Fibroblast of villous mesenchyme (primary cell): Measurements from ENCODE around the gene MAP1LC3B2. TPM values are rescaled to one million over a fixed set of nuclear protein-coding genes. Genes with fewer than 3 reads are reported as not detected.

ENCODE experiments used
- DNase-seq: peaks from one replicate; pipeline ENCODE4 v3.0.0-alpha.2; 2010; ENCODE audit warnings: low read depth
- H3K4me3 ChIP-seq: 2 replicates; pipeline ENCODE4 v1.5.1; 2011; ENCODE audit warnings: low read depth, mild to moderate bottlenecking, low read length
- total RNA-seq: library from RNA; depleted of rRNA; stranded (reverse); fragments of >200 nt; gene quantifications from 2 replicates; pipeline ENCODE4 v1.2.3, GENCODE V29; 2012
- TF ChIP-seq, protein P1 (sequence below): IDR thresholded peaks from 2 replicates; pipeline ENCODE4 v1.5.1; 2012; ENCODE audit warnings: low read depth, mild to moderate bottlenecking, low read length; ENCODE audit not compliant: insufficient read depth

The MAP1LC3B2 gene
- total RNA-seq, 1 donor, result 0.43 TPM

DNA sequence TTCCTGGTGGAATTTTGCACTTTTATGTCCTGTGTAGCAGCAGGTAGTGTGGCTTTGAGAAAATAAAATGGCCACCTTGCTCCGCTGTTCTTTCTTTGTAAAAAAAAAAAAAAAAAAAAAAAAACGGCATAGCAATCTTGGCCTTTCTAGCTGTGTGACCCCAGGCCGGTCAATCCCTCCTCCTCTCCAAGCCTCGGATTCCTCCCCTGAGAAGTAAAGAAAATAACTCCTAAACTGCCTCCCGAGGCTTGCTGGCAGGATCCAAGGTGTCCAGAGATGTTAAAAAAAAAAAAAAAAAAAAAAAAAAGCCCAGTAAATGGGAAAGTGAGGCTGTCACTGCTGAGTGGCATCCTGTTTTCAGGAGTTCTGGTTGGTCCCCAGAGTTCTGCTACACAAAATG, 23.9 kb upstream of the MAP1LC3B2 start:
- TF ChIP-seq, protein P1, sequence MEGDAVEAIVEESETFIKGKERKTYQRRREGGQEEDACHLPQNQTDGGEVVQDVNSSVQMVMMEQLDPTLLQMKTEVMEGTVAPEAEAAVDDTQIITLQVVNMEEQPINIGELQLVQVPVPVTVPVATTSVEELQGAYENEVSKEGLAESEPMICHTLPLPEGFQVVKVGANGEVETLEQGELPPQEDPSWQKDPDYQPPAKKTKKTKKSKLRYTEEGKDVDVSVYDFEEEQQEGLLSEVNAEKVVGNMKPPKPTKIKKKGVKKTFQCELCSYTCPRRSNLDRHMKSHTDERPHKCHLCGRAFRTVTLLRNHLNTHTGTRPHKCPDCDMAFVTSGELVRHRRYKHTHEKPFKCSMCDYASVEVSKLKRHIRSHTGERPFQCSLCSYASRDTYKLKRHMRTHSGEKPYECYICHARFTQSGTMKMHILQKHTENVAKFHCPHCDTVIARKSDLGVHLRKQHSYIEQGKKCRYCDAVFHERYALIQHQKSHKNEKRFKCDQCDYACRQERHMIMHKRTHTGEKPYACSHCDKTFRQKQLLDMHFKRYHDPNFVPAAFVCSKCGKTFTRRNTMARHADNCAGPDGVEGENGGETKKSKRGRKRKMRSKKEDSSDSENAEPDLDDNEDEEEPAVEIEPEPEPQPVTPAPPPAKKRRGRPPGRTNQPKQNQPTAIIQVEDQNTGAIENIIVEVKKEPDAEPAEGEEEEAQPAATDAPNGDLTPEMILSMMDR, result no peak
- H3K4me3 ChIP-seq, result no peak overlapping the region
- no peak for DNase-seq

DNA sequence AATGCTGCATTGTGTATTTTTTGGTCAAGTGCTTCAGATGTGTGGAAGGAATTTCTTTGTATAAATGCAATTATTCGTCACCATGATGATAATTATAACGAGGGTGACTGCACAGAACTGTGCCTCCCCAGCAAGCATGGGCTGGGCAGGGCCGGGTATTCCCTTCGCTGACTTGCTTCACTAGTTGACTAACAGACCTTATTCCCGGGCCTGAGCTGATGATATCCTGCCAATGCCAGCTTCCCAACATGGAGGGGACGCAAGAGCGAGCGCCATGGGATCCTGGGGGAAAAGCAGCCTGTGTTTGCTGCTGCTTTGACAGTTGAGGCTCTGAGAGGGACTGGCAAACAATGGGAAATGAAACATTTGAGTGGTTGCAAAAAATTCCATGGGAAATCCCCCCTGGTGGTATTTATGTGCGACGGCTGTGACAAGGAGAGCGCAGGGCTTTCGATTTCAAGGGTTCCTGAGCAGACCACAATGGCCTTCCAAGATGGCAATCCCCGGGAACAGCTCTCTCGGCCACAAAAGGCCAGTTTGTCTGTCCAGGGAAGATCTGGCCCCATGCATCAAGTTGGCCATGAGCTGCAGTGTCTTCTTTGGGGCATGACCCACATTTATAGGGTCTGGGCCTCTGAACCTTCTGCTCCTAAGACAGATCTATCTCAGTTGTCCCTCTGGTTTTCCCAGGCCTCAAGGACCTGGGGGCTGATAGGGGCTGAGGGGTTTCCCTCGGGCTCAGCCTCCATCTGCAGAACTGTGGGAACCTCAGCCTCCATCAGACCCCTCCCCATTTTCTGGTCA, 21.9 kb upstream of the MAP1LC3B2 start:
- no peak for DNase-seq
- TF ChIP-seq, protein P1, result no peak
- no peak overlapping the region for H3K4me3 ChIP-seq

DNA sequence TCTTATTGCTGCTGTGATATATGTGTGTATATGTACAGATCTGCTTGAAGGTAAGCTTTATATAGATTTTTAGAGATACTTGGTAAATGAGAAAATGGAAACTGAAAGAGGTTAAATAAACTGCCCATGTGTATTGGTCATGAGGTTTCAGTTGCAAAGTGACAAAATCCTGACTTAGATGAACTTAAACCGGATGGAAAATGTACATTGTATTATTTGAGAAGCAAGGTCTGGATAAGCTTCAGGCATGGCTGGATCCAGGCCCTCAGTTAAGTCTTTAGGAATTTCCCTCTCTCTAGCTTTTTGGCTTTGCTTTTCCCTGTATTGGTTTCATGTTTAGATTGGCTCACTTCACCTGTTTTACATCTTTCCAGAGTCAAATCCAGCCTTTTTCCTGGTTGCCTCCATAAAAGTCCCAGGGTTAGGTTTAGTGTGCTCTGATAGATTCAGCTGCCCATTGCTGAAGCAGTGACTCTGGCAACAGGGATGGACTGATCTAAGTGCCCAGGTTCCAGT, 21.0 kb upstream of the MAP1LC3B2 start:
- TF ChIP-seq, protein P1, result no peak
- H3K4me3 ChIP-seq, result no peak overlapping the region
- no peak for DNase-seq

DNA sequence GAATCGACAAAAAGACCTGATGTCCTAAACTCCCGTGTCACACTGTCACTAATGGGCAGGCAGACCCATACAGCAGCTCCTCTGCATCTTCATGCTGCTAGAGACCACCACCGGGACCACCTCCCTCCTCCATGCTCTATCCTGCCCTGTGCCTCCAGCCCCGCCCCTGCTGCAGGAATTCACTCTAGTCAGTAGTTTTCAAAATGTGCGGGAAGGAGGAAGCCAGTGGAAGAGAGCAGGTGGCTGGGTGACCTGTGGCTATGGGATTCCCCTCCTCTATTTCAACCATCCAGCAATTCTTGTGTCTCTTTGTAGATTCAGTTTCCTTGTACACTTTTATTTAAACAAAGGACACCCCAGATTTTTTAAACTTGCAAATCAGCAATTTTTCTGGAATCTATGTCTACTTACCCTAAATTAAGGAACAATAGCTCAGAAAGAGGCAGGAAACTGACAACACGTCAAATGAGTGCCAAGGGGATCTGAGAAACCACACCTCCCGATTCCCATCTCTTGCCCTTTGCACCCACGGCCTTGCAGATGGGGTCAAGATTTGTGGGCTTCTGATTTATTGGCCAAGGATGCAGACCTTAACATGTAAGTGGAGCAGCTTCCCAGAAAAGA, 20.4 kb upstream of the MAP1LC3B2 start:
- TF ChIP-seq, protein P1, result no peak
- H3K4me3 ChIP-seq, result no peak overlapping the region
- no peak for DNase-seq

DNA sequence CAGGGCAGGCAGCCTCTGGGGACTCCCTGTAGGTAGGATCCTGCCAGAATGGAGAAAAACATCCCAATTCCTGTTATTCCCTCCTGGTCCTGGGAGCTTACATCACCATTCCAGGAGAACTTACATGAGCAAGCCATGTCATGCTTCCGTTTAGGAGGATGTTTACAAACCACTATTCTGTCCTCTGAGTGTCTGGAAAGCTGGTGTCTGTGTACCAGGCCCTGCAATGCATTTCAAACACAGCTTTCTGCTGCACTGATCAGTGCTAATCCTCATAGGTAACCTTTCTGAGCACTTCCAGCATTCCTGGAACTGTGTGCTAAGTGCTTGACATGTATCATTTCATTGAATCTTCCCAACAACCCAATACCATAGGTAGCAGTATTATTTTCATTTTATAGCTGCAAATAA, 19.8 kb upstream of the MAP1LC3B2 start:
- DNase-seq, result peak; percentile 52
- no peak overlapping the region for H3K4me3 ChIP-seq
- TF ChIP-seq, protein P1, result no peak

DNA sequence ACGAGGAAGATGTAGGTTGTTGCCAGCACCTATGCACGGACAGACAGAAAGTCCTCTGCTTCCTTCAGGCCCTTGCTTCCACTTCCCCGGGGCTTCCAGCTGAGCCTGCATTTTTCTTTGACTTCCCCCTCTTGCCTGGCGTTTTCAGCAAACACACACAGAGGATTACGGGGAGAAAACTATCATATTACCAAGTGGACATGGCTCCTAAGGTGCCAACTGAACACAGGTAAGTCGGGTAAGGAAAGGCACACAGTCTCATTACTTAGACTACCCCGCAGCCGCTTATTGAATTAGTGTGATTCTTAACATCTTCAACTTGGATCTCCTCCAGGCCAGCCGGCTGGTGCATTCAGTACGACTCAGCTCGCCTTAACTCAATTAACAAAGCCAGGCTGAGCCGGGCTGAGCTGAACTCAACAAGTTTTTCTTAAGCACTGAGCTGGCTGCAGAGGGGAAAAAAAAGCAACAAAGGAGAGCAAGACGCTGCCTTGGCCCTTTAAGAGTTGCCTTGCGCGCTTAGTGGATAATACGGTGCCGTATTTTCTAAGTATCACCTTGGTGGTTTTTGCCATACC, 19.2 kb upstream of the MAP1LC3B2 start:
- peak; percentile 79 for DNase-seq
- no peak overlapping the region for H3K4me3 ChIP-seq
- TF ChIP-seq, protein P1, result no peak
